WTC11 (cell line): Measurements from ENCODE around the gene HCN1. TPM values are rescaled to one million over a fixed set of nuclear protein-coding genes. Genes with fewer than 3 reads are reported as not detected.

Source experiments
- ATAC-seq: fragments of 200-7000 bp; cut with Tn5 transposase; 2 replicates; pipeline ENCODE4 v1.10.0; 2021; ENCODE audit warnings: mild to moderate bottlenecking, moderate library complexity
- CTCF ChIA-PET: fragments of 300-600 bp; sonication (Branson Sonifier 250); formaldehyde crosslinking; loops from one replicate; lab custom pipeline; 2021; ENCODE audit warnings: antibody characterized with exemption; lab: Charles Lee
- POLR2A ChIA-PET: fragments of 350-600 bp; sonication (Branson Sonifier 250); formaldehyde crosslinking; loops from one replicate; lab custom pipeline; 2021; ENCODE audit warnings: antibody characterized with exemption; lab: Charles Lee
- DNase-seq: peaks from one replicate; pipeline ENCODE4 v3.0.0; 2021; ENCODE audit warnings: low spot score
- H3K27ac Mint-ChIP-seq: 2 replicates; pipeline ENCODE4 v1.8.0; 2021; ENCODE audit warnings: mixed read lengths
- H3K27me3 Mint-ChIP-seq: 2 replicates; pipeline ENCODE4 v1.8.0; 2021; ENCODE audit warnings: low read depth, mild to moderate bottlenecking, moderate library complexity, mixed read lengths
- H3K36me3 Mint-ChIP-seq: 2 replicates; pipeline ENCODE4 v1.8.0; 2021; ENCODE audit warnings: mixed read lengths
- H3K4me1 Mint-ChIP-seq: 2 replicates; pipeline ENCODE4 v1.8.0; 2022; ENCODE audit warnings: mixed read lengths
- H3K4me3 Mint-ChIP-seq: 2 replicates; pipeline ENCODE4 v1.8.0; 2021; ENCODE audit warnings: mild to moderate bottlenecking, moderate library complexity, mixed read lengths
- H3K9me3 Mint-ChIP-seq: 2 replicates; pipeline ENCODE4 v1.8.0; 2021; ENCODE audit warnings: mixed read lengths
- CBFB ChIP-seq: sonication (generic); formaldehyde crosslinking; IDR thresholded peaks from 2 replicates; pipeline ENCODE4 v1.8.1; 2022; ENCODE audit warnings: mild to moderate bottlenecking, low read depth, missing genetic modification reagents
- CREB1 ChIP-seq: sonication (generic); formaldehyde crosslinking; IDR thresholded peaks from 2 replicates; pipeline ENCODE4 v1.8.0; 2023; ENCODE audit warnings: mild to moderate bottlenecking, missing genetic modification reagents
- E2F5 ChIP-seq: sonication (generic); formaldehyde crosslinking; IDR thresholded peaks from 2 replicates; pipeline ENCODE4 v1.8.1; 2022; ENCODE audit warnings: mild to moderate bottlenecking, moderate library complexity, missing genetic modification reagents
- ESRRA ChIP-seq: sonication (generic); formaldehyde crosslinking; IDR thresholded peaks from 2 replicates; pipeline ENCODE4 v1.8.1; 2022; ENCODE audit warnings: mild to moderate bottlenecking, missing genetic modification reagents, borderline replicate concordance
- GABPB1 ChIP-seq: sonication (generic); formaldehyde crosslinking; IDR thresholded peaks from 2 replicates; pipeline ENCODE4 v1.8.1; 2023; ENCODE audit warnings: mild to moderate bottlenecking, missing genetic modification reagents
- HMGXB4 ChIP-seq: sonication (generic); formaldehyde crosslinking; IDR thresholded peaks from 2 replicates; pipeline ENCODE4 v1.8.1; 2023; ENCODE audit warnings: mild to moderate bottlenecking, moderate library complexity, missing genetic modification reagents
- IRF2 ChIP-seq: sonication (generic); formaldehyde crosslinking; IDR thresholded peaks from 2 replicates; pipeline ENCODE4 v1.8.0; 2022; ENCODE audit warnings: low read depth, missing genetic modification reagents, borderline replicate concordance
- NFATC4 ChIP-seq: fragments of 250-450 bp; sonication (Bioruptor Pico); IDR thresholded peaks from 2 replicates; pipeline ENCODE4 v1.9.0; 2021; ENCODE audit warnings: mild to moderate bottlenecking
- NR1H2 ChIP-seq: sonication (generic); formaldehyde crosslinking; IDR thresholded peaks from 2 replicates; pipeline ENCODE4 v1.9.0; 2021; ENCODE audit warnings: mild to moderate bottlenecking, moderate library complexity, missing genetic modification reagents
- NR2C2 ChIP-seq: sonication (generic); formaldehyde crosslinking; IDR thresholded peaks from 2 replicates; pipeline ENCODE4 v1.8.0; 2022; ENCODE audit warnings: mild to moderate bottlenecking, missing genetic modification reagents
- NR3C1 ChIP-seq: sonication (generic); formaldehyde crosslinking; conservative IDR thresholded peaks from 2 replicates; pipeline ENCODE4 v1.8.1; 2023; ENCODE audit warnings: low read depth, mild to moderate bottlenecking, missing genetic modification reagents
- SMAD4 ChIP-seq: sonication (generic); formaldehyde crosslinking; IDR thresholded peaks from 2 replicates; pipeline ENCODE4 v1.8.0; 2022; ENCODE audit warnings: mild to moderate bottlenecking, missing genetic modification reagents
- TEAD4 ChIP-seq: sonication (generic); formaldehyde crosslinking; IDR thresholded peaks from 2 replicates; pipeline ENCODE4 v1.8.0; 2022; ENCODE audit warnings: mild to moderate bottlenecking, missing genetic modification reagents
- TP53 ChIP-seq: sonication (generic); formaldehyde crosslinking; IDR thresholded peaks from 2 replicates; pipeline ENCODE4 v1.8.1; 2023; ENCODE audit warnings: mild to moderate bottlenecking, missing genetic modification reagents
- USF2 ChIP-seq: sonication (generic); formaldehyde crosslinking; IDR thresholded peaks from 2 replicates; pipeline ENCODE4 v1.8.1; 2023; ENCODE audit warnings: mild to moderate bottlenecking, missing genetic modification reagents, moderate library complexity
- ZNF263 ChIP-seq: sonication (generic); formaldehyde crosslinking; IDR thresholded peaks from 2 replicates; pipeline ENCODE4 v1.8.1; 2022; ENCODE audit warnings: low read depth, mild to moderate bottlenecking, moderate library complexity, missing genetic modification reagents
- ZNF423 ChIP-seq: fragments of 250-450 bp; sonication (Bioruptor Pico); IDR thresholded peaks from 2 replicates; pipeline ENCODE4 v2.1.2; 2022; ENCODE audit warnings: mild to moderate bottlenecking, moderate library complexity
- total RNA-seq: library from RNA; stranded (reverse); gene quantifications from 3 replicates; pipeline ENCODE4 v1.2.3, GENCODE V29; 2021
- TF ChIP-seq, protein P1 (sequence below): sonication (generic); formaldehyde crosslinking; IDR thresholded peaks from 2 replicates; pipeline ENCODE4 v1.8.0; 2022; ENCODE audit warnings: mild to moderate bottlenecking, missing genetic modification reagents
- TF ChIP-seq, protein P2 (sequence below): fragments of 250-450 bp; sonication (Bioruptor Pico); IDR thresholded peaks from 2 replicates; pipeline ENCODE4 v1.9.0; 2021; ENCODE audit warnings: mild to moderate bottlenecking
- TF ChIP-seq, protein P3 (sequence below): sonication (generic); formaldehyde crosslinking; IDR thresholded peaks from 2 replicates; pipeline ENCODE4 v1.8.0; 2022; ENCODE audit warnings: mild to moderate bottlenecking, missing genetic modification reagents

Gene HCN1
- total RNA-seq, 1 experiment from 2014 or later = 2.2 TPM

GRCh38 chr5:45694971-45695803 lies 993 bp downstream of the HCN1 start:
- ChIA-PET POLR2A (no interaction called here), CTCF (interaction anchor here (0.7 to 2.0 kb wide), 8 partner anchors 13 to 760 kb away, joined by 3 to 15 read pairs (median 6); no protein-coding TSS in a partner anchor)
- Mint-ChIP-seq H3K9me3 (no peaks in the 10 kb centered on the region), H3K27ac (no peak overlapping the region), H3K4me1 (peaks cover 31% of the 10 kb centered on the region), H3K27me3 (peaks cover 27% of the 10 kb centered on the region), H3K4me3 (peak overlapping the region; percentile 72), H3K36me3 (no peaks in the 10 kb centered on the region)
- TF ChIP-seq ZNF423 (CRISPR knock-in tag) = peak; percentile 42; the same call in 1 of the 2 replicates
- TF ChIP-seq, protein P1, sequence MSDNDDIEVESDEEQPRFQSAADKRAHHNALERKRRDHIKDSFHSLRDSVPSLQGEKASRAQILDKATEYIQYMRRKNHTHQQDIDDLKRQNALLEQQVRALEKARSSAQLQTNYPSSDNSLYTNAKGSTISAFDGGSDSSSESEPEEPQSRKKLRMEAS = 0 out of 2 replicates have a peak, but pooled peaks have one; percentile 20
- TF ChIP-seq IRF2 = no peak
- no peak for TF ChIP-seq TP53 (CRISPR knock-in tag)
- ATAC-seq (peak; percentile 20), DNase-seq (peak; percentile 31)

DNA sequence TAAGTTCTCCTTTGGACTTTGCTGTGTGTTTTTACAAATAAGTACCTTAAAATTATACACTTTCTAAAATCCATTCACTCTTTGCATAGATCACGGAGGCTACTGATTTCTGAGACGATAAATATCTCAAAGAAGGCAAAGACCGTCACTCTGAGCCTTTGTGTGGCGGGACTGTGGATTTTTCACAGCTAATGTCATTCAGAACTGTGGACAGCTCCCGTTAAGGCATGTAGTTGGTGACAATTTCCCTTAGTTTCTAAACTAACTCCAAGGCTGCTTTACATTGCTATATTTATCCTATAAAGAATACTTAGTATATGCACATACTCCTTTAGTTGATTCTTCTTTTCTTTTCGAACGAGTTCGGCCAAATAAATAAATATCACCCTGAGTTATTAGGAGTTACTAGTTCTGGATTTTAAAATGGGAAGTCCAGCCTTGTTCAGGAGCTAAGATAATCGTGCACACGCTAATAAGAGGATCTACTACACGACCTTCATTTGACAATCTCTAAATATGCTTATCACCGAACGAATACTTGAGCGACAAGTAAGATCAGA lies 1.8 kb downstream of the HCN1 start:
- no peaks in the 10 kb centered on the region for H3K9me3 Mint-ChIP-seq
- DNase-seq = no peak
- no peak overlapping the region for H3K27ac Mint-ChIP-seq
- ChIA-PET POLR2A (no interaction called here), CTCF (interaction anchor here (1.1 kb wide), 1 partner anchor 101 kb away, joined by 3 read pairs; no protein-coding TSS in a partner anchor)
- no peak for TF ChIP-seq CREB1 (CRISPR knock-in tag)
- TF ChIP-seq, protein P2, sequence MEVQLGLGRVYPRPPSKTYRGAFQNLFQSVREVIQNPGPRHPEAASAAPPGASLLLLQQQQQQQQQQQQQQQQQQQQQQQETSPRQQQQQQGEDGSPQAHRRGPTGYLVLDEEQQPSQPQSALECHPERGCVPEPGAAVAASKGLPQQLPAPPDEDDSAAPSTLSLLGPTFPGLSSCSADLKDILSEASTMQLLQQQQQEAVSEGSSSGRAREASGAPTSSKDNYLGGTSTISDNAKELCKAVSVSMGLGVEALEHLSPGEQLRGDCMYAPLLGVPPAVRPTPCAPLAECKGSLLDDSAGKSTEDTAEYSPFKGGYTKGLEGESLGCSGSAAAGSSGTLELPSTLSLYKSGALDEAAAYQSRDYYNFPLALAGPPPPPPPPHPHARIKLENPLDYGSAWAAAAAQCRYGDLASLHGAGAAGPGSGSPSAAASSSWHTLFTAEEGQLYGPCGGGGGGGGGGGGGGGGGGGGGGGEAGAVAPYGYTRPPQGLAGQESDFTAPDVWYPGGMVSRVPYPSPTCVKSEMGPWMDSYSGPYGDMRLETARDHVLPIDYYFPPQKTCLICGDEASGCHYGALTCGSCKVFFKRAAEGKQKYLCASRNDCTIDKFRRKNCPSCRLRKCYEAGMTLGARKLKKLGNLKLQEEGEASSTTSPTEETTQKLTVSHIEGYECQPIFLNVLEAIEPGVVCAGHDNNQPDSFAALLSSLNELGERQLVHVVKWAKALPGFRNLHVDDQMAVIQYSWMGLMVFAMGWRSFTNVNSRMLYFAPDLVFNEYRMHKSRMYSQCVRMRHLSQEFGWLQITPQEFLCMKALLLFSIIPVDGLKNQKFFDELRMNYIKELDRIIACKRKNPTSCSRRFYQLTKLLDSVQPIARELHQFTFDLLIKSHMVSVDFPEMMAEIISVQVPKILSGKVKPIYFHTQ (CRISPR knock-in tag) = no peak
- TF ChIP-seq E2F5 (CRISPR knock-in tag) = no peak
- TF ChIP-seq NFATC4 (CRISPR knock-in tag) = no peak
- TF ChIP-seq TEAD4 = no peak
- TF ChIP-seq CBFB (CRISPR knock-in tag) = no peak
- no peak for TF ChIP-seq NR2C2
- no peak for TF ChIP-seq NR3C1 (CRISPR knock-in tag)
- no peak for TF ChIP-seq SMAD4 (CRISPR knock-in tag)
- peaks cover 27% of the 10 kb centered on the region for H3K27me3 Mint-ChIP-seq
- ATAC-seq = no peak
- no peaks in the 10 kb centered on the region for H3K36me3 Mint-ChIP-seq
- peak overlapping the region; percentile 72 for H3K4me3 Mint-ChIP-seq
- H3K4me1 Mint-ChIP-seq = peaks cover 31% of the 10 kb centered on the region

- TF ChIP-seq NR1H2 (CRISPR knock-in tag) = no peak
- TF ChIP-seq, protein P3, sequence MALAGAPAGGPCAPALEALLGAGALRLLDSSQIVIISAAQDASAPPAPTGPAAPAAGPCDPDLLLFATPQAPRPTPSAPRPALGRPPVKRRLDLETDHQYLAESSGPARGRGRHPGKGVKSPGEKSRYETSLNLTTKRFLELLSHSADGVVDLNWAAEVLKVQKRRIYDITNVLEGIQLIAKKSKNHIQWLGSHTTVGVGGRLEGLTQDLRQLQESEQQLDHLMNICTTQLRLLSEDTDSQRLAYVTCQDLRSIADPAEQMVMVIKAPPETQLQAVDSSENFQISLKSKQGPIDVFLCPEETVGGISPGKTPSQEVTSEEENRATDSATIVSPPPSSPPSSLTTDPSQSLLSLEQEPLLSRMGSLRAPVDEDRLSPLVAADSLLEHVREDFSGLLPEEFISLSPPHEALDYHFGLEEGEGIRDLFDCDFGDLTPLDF (CRISPR knock-in tag) = no peak
- no peak for TF ChIP-seq NR2C2
- TF ChIP-seq ESRRA (CRISPR knock-in tag) = no peak
- no peak for TF ChIP-seq USF2 (CRISPR knock-in tag)
- TF ChIP-seq TP53 (CRISPR knock-in tag) = no peak
- TF ChIP-seq GABPB1 (CRISPR knock-in tag) = no peak
- TF ChIP-seq CBFB (CRISPR knock-in tag) = no peak
- TF ChIP-seq HMGXB4 (CRISPR knock-in tag) = no peak
- TF ChIP-seq ZNF263 (CRISPR knock-in tag) = no peak
- POLR2A ChIA-PET = no interaction called here
- Mint-ChIP-seq H3K4me1 (peaks cover 28% of the 10 kb centered on the region), H3K27ac (peak overlapping the region; percentile 33; the same call in 1 of the 2 replicates), H3K27me3 (peaks cover 25% of the 10 kb centered on the region), H3K9me3 (no peaks in the 10 kb centered on the region), H3K36me3 (no peaks in the 10 kb centered on the region), H3K4me3 (no peak overlapping the region)
- ATAC-seq = no peak
- CTCF ChIA-PET = no interaction called here
- no peak for DNase-seq
These were observed 3.7 kb downstream of the HCN1 start for GRCh38 chr5:45692481-45692880.
